NCI-H146 (cell line): Measurements from ENCODE around the gene HSD3B2.

Source experiments
- DNase-seq: peaks from one replicate; lab custom pipeline; 2025; lab: John Stamatoyannopoulos, UW

Gene HSD3B2

DNA sequence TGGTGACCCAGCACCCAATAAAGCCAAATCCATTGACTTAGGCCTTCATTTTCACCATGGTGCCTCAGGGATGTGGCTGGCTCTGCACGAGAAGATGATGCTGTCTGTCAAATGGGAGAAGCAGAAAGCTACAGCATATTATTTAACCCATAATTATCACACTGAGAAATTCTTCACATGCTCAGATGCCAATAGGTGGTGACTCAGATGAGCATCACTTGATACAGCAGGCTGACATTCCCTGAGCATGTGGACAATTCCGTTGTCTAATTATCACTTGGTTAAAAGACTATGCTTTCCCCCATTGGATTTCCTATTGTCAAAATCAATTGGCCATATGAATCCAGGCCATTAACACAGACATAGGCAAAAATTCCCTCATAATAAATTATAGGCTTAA lies 48.0 kb downstream of the HSD3B2 start:
- DNase-seq, result no peak

DNA sequence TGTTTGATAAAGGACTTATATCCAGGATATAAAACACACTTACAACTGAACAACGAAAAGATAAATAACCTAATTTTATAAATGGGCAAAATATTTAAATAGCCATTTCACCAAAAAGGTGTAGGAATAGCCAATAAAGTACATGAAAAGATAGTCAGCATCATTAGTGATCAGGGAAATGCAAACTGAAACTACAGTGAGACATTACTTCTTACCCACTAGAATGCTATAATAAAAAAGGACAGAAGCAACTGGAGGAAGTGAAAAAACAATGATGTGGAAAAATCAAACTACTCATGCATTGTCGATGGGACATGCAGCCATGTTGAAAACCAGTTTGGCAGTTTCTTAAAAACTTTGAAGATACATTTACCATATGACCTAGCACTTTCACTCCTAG lies 48.6 kb downstream of the HSD3B2 start:
- DNase-seq, result no peak

DNA sequence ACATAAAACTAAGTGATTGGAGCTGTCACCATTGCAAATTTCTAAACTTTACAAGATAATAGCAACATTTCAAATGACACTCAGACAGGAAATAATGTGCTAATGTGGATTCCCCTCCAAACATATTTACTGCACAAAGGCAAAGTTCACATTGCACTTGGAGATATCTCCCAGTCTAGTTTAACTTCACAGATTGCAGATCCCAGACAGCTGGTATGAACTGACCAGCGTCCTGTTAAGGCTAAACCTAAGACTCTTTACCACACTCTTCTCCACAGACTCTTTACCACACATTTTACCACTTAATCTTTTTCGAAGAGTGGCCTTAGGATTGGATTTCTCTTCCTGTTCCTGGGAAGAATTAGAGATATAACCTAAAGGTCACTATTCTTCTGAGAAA lies 51.5 kb downstream of the HSD3B2 start:
- DNase-seq, result no peak

DNA sequence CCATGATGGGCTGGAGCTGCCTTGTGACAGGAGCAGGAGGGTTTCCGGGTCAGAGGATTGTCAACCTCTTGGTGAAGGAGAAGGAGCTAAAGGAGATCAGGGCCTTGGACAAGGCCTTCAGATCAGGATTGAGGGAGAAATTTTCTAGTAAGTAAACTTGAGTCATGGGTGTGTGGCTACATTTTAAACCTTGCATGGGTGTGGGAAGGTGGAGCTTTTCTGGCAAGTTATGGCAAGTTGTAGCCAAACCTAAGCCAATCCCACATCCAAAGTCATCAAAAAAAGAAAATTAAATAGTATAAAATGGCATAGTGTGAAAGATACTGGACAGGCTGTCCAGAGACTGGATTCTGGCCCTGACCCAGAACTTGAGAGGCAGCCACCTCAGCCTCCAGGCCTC lies 52.3 kb downstream of the HSD3B2 start:
- no peak for DNase-seq

DNA sequence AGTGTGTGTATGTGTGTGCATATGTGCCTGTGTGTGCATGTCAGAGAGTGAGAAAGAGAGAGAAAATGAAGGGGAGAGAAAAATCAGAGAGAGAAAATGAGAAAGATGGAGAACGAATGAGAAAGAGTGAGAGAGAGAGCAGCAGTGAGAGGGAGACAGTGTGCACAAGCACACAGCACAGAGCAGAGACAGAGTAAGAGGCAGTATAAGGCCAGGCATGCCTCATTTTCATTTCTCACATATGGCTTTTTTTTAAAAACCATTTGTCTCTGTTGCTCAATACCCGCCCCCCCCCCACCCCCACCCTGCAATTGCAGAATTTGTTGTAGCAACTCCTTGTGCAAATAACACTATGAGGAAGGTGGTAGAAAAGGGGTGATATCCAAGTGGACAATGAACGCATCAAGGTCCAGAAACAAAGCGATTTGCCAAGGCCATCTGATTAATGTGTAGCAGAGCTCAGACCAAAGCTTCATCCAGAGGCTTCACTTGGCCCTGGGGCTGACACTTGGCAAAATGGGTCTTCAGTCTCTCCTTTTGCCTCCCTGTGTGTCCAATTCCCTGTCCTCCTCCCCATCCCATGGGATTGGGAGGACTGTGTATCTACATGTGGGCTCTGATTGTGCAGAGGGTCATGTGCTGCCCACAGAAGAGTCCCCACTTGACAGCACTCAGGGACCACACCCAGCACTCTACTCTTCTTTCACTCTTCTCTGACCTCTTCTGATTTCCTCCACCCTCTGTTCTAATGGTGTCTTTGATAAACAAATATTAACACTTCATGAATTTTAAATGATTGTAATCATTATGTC lies 53.1 kb downstream of the HSD3B2 start:
- no peak for DNase-seq

DNA sequence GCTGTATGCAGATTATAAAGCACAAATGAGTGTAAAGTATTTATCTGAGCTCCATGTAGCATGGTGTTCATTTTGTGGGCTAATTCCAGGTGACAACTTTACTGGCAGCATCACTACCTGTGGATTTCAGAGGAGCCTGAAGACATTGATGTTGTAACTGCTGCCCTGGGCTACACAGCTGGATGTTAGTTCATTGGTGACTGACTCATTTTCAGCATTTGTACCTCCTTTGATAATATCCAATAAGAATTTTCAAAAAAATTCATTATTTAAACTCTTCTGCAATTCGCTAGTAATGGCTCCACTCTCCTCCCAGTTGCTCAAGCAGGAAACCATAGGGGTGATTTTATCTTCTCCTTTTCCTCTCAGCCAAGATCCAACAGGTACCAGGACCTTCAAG lies 54.8 kb downstream of the HSD3B2 start:
- no peak for DNase-seq

DNA sequence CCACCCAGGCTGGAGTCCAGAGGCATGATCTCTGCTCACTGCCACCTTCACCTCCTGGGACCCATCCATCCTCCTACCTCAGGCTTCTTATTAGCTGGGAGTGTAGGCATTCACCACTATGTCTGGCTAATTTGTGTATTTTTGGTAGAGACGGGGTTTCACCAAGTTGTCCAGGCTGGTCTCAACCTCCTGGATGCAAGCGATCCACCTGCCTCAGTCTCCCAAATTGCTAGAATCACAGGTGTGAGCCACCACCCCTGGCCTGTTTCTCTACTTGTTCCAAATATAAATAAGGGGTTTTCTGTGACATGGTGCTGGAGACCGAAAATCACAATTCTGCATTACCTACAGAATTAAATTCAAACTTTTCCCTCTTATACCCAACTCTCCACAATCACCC lies 55.4 kb downstream of the HSD3B2 start:
- DNase-seq, result no peak

DNA sequence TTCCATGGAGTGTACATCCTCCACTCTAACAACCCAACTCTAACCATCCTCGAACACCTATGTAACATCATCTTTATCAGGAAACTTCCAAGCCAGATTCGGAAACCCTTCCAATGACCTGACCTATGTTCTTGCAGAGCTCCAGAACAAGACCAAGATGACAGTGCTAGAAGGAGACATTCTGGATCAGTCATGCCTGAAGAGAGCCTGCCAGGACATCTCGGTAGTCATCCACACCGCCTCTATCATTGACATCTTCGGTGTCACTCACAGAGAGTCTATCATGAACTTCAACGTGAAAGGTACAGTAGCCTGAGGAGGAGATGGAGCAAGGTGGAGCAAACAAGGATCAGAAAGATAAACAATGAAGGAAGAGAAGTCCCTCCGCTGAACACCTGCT lies 56.0 kb downstream of the HSD3B2 start:
- no peak for DNase-seq

DNA sequence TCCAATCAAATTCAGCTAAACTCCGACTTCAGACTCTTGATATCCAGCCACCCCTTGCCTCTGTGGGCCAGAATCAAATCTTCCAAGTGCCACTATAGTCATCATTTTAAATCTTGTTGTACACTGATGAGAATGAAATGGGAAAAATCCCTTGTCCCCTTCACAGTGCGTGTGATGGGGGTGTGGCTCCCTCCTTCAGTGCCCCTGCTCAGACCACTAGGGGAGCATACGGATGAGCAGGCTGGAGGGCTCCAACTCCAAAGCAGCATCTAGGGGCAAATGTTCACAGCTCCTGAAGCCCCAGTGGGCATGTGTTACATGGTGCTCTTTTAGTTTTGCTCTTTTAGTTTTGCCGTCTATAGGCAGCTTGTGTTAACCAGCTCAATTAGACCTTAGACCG lies 56.6 kb downstream of the HSD3B2 start:
- DNase-seq, result no peak

DNA sequence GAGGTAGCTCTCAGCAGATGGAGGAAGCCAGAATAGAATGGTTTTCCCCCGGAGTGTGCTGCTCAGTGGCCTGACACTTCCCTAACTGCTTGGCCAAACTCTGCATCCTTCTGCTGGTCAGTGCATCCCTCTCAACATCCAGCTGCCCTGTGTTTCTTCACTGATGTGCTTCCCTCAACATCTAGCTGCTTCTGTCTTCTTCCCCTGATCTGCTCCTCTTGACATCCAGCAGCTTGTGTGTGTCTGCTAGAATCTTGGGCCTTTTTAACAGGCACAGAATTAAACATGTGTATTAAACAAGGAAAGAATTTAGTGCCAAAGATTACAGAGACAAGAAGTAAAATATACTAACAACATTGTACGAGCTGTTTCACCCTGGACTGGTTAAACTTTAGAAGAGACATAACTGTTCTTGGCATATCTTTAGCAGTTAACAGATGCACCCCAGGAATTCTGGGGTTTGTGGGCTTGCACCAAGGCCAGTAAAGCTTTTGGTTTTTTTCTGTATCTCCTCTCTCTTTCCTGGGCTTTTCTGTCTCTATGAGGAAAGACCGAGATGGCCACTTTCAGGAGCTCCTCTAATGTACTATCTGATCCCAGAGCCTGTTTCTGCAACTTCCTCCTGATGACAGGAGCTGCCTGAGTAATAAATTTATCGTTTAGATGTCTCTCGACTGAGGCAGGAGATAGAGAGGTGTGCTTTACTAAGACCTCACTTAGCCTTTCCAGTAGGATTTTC lies 57.3 kb downstream of the HSD3B2 start:
- DNase-seq, result no peak
